ENCODE results near the gene ARHGAP26.

The ARHGAP26 gene

DNA sequence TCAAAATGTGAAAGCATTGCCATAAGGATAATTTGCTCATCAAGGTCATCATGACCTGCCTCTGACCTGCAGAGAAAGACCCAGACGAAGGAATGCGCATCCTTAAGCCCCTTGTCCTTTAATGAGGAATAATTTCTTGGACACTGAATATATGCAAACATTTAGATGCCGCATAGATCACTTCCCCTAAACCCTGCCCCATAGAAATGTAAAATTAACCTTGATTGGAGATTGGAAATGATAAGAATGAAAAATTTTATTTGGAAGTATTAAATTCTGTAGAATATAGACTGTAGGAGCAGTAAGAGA lies 233.1 kb downstream of the ARHGAP26 start:
- Histone ChIP-seq H3K4me1 (ENCODE audit: control insufficient read depth in 1 of 2, insufficient read depth in 1 of 2, low read depth in 1 of 2, low read length in 1 of 2) (peaks cover 63 to 85% of the 10 kb centered on the region in 2 experiments), H3K27me3 (no peaks in the 10 kb centered on the region), H3K36me3 (no peaks in the 10 kb centered on the region), H3K27ac (peak overlapping the region; percentile 88), H3K9me3 (no peaks in the 10 kb centered on the region), H3K4me3 (ENCODE audit: low read depth in 1 of 2, low read length in 1 of 2) (peak overlapping the region; percentile 46 to 53)
- TF ChIP-seq CTCF (IDR thresholded peaks at IDR 0.05) = no peak

- Histone ChIP-seq H3K9me3 (no peaks in the 10 kb centered on the region), H3K27me3 (no peaks in the 10 kb centered on the region), H3K27ac (peak overlapping the region; percentile 88), H3K4me3 (ENCODE audit: low read depth in 1 of 2, low read length in 1 of 2) (peak overlapping the region in 1 of 2 experiments; percentile 25), H3K36me3 (no peaks in the 10 kb centered on the region), H3K4me1 (ENCODE audit: control insufficient read depth in 1 of 2, insufficient read depth in 1 of 2, low read depth in 1 of 2, low read length in 1 of 2) (peaks cover 76 to 90% of the 10 kb centered on the region in 2 experiments)
- peak; percentile 12 for TF ChIP-seq CTCF (IDR thresholded peaks at IDR 0.05)
Observed at GRCh38 chr5:143004361-143005145, 234.4 kb downstream of the ARHGAP26 start.

DNA sequence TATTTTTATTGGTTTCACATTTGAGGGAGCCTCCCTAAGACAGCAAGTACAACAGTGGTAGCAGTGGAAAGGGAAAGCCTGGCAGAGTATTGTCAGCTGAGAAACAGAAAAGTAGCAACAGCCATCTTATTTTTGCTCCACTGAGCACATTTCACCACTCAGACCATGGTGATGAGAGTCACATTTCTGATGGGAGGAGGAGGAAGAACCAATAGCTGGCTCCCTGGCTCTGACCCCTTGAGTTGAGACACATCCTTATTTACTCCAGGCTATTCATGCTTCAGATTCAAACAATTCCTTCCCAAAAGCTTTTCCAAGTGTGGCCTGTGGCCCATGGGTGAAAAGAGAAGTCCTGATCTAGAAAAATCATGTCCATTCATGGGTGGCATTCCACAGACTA lies 236.3 kb downstream of the ARHGAP26 start:
- peaks cover 6% of the 10 kb centered on the region for H3K36me3 ChIP-seq
- TF ChIP-seq CTCF (IDR thresholded peaks at IDR 0.05) = no peak
- H3K27ac ChIP-seq = peak overlapping the region; percentile 88
- H3K4me3 ChIP-seq (ENCODE audit: low read depth in 1 of 2, low read length in 1 of 2) = no peak overlapping the region
- H3K9me3 ChIP-seq = no peaks in the 10 kb centered on the region
- H3K27me3 ChIP-seq = no peaks in the 10 kb centered on the region
- peaks cover 66 to 82% of the 10 kb centered on the region in 2 experiments for H3K4me1 ChIP-seq (ENCODE audit: control insufficient read depth in 1 of 2, insufficient read depth in 1 of 2, low read depth in 1 of 2, low read length in 1 of 2)

GRCh38 chr5:143008032-143008431 lies 237.9 kb downstream of the ARHGAP26 start:
- Histone ChIP-seq H3K27ac (peak overlapping the region; percentile 88), H3K9me3 (no peaks in the 10 kb centered on the region), H3K36me3 (peaks cover 6% of the 10 kb centered on the region), H3K4me3 (ENCODE audit: low read depth in 1 of 2, low read length in 1 of 2) (peak overlapping the region in 1 of 2 experiments; percentile 28), H3K27me3 (no peaks in the 10 kb centered on the region), H3K4me1 (ENCODE audit: control insufficient read depth in 1 of 2, insufficient read depth in 1 of 2, low read depth in 1 of 2, low read length in 1 of 2) (peaks cover 51 to 76% of the 10 kb centered on the region in 2 experiments)
- TF ChIP-seq CTCF (IDR thresholded peaks at IDR 0.05) = no peak

DNA sequence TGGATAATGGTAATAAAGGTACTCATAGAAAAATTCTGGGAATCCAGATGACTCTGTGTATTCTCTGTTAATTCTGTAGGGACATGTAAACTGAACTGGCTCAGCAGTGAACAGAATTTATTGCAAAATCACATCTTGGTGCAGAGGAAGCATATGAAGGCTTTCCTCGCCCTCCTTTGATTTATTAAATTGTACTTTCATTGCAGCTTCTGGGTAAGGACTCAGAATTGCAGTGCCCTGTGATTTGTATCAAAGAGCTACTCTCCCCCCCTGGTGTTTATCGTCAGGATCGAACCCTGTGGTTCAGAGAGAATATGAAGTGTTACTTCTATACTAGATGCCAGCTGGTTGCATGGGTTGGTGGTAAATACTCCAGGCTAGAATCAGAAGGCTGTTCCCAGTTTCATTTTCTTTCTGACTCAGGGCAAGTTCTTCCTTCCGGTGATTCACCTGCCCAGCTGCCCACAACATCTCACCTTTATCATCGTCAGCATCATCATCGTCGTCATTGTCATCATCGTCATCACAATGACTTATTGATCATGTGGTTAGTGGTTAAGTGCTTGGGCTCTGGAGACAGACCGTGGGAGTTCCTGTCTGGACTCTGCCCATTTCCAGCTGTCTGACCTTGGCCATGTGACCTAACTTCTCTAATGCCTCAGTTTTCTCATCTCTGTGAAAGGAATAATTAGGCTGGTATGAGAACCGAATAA lies 238.8 kb downstream of the ARHGAP26 start:
- Histone ChIP-seq H3K36me3 (peaks cover 6% of the 10 kb centered on the region), H3K27me3 (no peaks in the 10 kb centered on the region), H3K4me1 (ENCODE audit: control insufficient read depth in 1 of 2, insufficient read depth in 1 of 2, low read depth in 1 of 2, low read length in 1 of 2) (peaks cover 42 to 67% of the 10 kb centered on the region in 2 experiments), H3K4me3 (ENCODE audit: low read depth in 1 of 2, low read length in 1 of 2) (peak overlapping the region in 1 of 2 experiments; percentile 28), H3K9me3 (no peaks in the 10 kb centered on the region), H3K27ac (peak overlapping the region; percentile 88)
- peak; percentile 71 for TF ChIP-seq CTCF (IDR thresholded peaks at IDR 0.05)

Measured in neutrophil (primary cell).